WERI-Rb-1 (cell line): ENCODE results near the gene PLXNA4.

Experiments
- DNase-seq: peaks from one replicate; pipeline ENCODE4 v3.0.0-alpha.2; 2020
- H3K27ac ChIP-seq: fragments of 250-450 bp; sonication (Bioruptor Pico); 2 replicates; pipeline ENCODE4 v1.5.1; 2020; ENCODE audit warnings: mild to moderate bottlenecking, moderate library complexity
- H3K27me3 ChIP-seq: fragments of 250-450 bp; sonication (Bioruptor Pico); 2 replicates; pipeline ENCODE4 v1.5.1; 2021; ENCODE audit warnings: mild to moderate bottlenecking, low read depth, moderate library complexity; ENCODE audit not compliant: insufficient read depth, severe bottlenecking
- H3K36me3 ChIP-seq: fragments of 250-450 bp; sonication (Bioruptor Pico); 2 replicates; pipeline ENCODE4 v1.5.1; 2020; ENCODE audit warnings: mild to moderate bottlenecking, moderate library complexity
- H3K4me3 ChIP-seq: 2 replicates; pipeline ENCODE4 v1.5.1; 2011; ENCODE audit warnings: low read depth, mild to moderate bottlenecking, control low read depth, low read length
- H3K9me3 ChIP-seq: fragments of 250-450 bp; sonication (Bioruptor Pico); 2 replicates; pipeline ENCODE4 v1.5.1; 2021; ENCODE audit warnings: mild to moderate bottlenecking, moderate library complexity; ENCODE audit not compliant: severe bottlenecking
- CTCF ChIP-seq: IDR thresholded peaks from 2 replicates; pipeline ENCODE4 v1.5.1; 2011; ENCODE audit warnings: low read depth, mild to moderate bottlenecking, control low read depth, inconsistent platforms, low read length

The PLXNA4 gene

GRCh38 chr7:132553031-132553430 is 23.2 kb downstream of the PLXNA4 start:
- no peak for DNase-seq
- H3K27me3 ChIP-seq, result no peaks in the 10 kb centered on the region
- H3K36me3 ChIP-seq, result no peaks in the 10 kb centered on the region
- peaks cover 5% of the 10 kb centered on the region for H3K9me3 ChIP-seq
- no peak overlapping the region for H3K27ac ChIP-seq
- H3K4me3 ChIP-seq, result no peak overlapping the region
- TF ChIP-seq CTCF, result no peak

- Histone ChIP-seq H3K36me3 (no peaks in the 10 kb centered on the region), H3K4me3 (no peak overlapping the region), H3K27me3 (no peaks in the 10 kb centered on the region), H3K9me3 (peaks cover 5% of the 10 kb centered on the region), H3K27ac (no peak overlapping the region)
- no peak for TF ChIP-seq CTCF
- no peak for DNase-seq
Measured at GRCh38 chr7:132551886-132552285, 24.4 kb downstream of the PLXNA4 start.

- Histone ChIP-seq H3K27me3 (no peaks in the 10 kb centered on the region), H3K36me3 (no peaks in the 10 kb centered on the region), H3K4me3 (no peak overlapping the region), H3K9me3 (peaks cover 5% of the 10 kb centered on the region), H3K27ac (no peak overlapping the region)
- no peak for TF ChIP-seq CTCF
- no peak for DNase-seq
Measured at GRCh38 chr7:132551439-132551838, 24.8 kb downstream of the PLXNA4 start.

GRCh38 chr7:132548489-132549078 is 27.7 kb downstream of the PLXNA4 start:
- TF ChIP-seq CTCF, result no peak
- no peak for DNase-seq

GRCh38 chr7:132547821-132548220 is 28.4 kb downstream of the PLXNA4 start:
- no peak overlapping the region for H3K4me3 ChIP-seq
- no peaks in the 10 kb centered on the region for H3K36me3 ChIP-seq
- H3K27ac ChIP-seq, result no peak overlapping the region
- TF ChIP-seq CTCF, result no peak
- no peak for DNase-seq
- no peaks in the 10 kb centered on the region for H3K27me3 ChIP-seq
- peaks cover 5% of the 10 kb centered on the region for H3K9me3 ChIP-seq

More at GRCh38 chr7:132548489-132549078, 27.7 kb downstream of the PLXNA4 start:
- H3K9me3 ChIP-seq, result peaks cover 5% of the 10 kb centered on the region
- no peaks in the 10 kb centered on the region for H3K36me3 ChIP-seq
- H3K4me3 ChIP-seq, result no peak overlapping the region
- no peaks in the 10 kb centered on the region for H3K27me3 ChIP-seq
- no peak overlapping the region for H3K27ac ChIP-seq
